Uterus (tissue), 4 donors: ENCODE data around the gene TTC29. TPM values are rescaled to one million over a fixed set of nuclear protein-coding genes. Genes with fewer than 3 reads are reported as not detected.

Experiments
- DNase-seq, 2 donors: peaks; one replicate each; pipeline ENCODE4 v3.0.0-alpha.2; 2019 to 2020
- H3K27ac ChIP-seq, 2 donors: fragments of 200-600 bp; sonication (generic); 1 replicate in 1 of 2; 2 replicates in 1 of 2; pipeline ENCODE4 v1.5.1; 2016 to 2018
- H3K27me3 ChIP-seq, 2 donors: fragments of 200-600 bp; sonication (generic); one replicate each; pipeline ENCODE4 v1.5.1; 2018 to 2019; ENCODE audit warnings: control low read depth in 1 of 2
- H3K36me3 ChIP-seq, 2 donors: fragments of 200-600 bp; sonication (generic); one replicate each; pipeline ENCODE4 v1.5.1; 2019; ENCODE audit warnings: control low read depth in 1 of 2
- H3K4me1 ChIP-seq, 2 donors: fragments of 200-600 bp; sonication (generic); one replicate each; pipeline ENCODE4 v1.5.1; 2018 to 2019; ENCODE audit warnings: control low read depth in 1 of 2
- H3K4me3 ChIP-seq, 2 donors: fragments of 200-600 bp; sonication (generic); 1 replicate in 1 of 2; 2 replicates in 1 of 2; pipeline ENCODE4 v1.5.1; 2018 to 2019; ENCODE audit warnings: mild to moderate bottlenecking in 1 of 2
- H3K9me3 ChIP-seq, 2 donors: fragments of 200-600 bp; sonication (generic); one replicate each; pipeline ENCODE4 v1.5.1; 2019; ENCODE audit warnings: control low read depth in 1 of 2
- POLR2A ChIP-seq, 2 donors: fragments of 450-650 bp; IDR thresholded peaks; one replicate each; pipeline ENCODE4 v1.6.1; 2016; ENCODE audit warnings: antibody characterized with exemption in 2 of 2, mild to moderate bottlenecking in 1 of 2, moderate library complexity in 1 of 2
- intact Hi-C: fragments of 100-400 bp; cut with DNase I; formaldehyde crosslinking; loops from one replicate; pipeline ENCODE4 v1.15.1; 2023; ENCODE audit warnings: low total_unique reads
- total RNA-seq, 4 donors: library from RNA; depleted of rRNA in 3 of 4; stranded (reverse); fragments of >200 nt in 3 of 4; gene quantifications; one replicate each; pipeline versions ENCODE4 v1.1.0 to v1.2.4, GENCODE V29; 2014 to 2023
- TF ChIP-seq, protein P1 (sequence below), 4 experiments: fragments of 200-600 bp in 2 of 4; fragments of 450-650 bp in 2 of 4; sonication (generic) in 2 of 4; IDR thresholded peaks; one replicate each; pipeline ENCODE4 v1.5.1; 2016 to 2019; ENCODE audit warnings: antibody characterized with exemption in 4 of 4, mild to moderate bottlenecking in 2 of 4, moderate library complexity in 1 of 4
- donor health status: DM: yes; HTN: yes; CAD: no.

Gene TTC29, protein sequence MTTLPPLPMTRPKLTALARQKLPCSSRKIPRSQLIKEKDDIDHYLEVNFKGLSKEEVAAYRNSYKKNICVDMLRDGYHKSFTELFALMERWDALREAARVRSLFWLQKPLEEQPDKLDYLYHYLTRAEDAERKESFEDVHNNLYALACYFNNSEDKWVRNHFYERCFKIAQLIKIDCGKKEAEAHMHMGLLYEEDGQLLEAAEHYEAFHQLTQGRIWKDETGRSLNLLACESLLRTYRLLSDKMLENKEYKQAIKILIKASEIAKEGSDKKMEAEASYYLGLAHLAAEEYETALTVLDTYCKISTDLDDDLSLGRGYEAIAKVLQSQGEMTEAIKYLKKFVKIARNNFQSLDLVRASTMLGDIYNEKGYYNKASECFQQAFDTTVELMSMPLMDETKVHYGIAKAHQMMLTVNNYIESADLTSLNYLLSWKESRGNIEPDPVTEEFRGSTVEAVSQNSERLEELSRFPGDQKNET
- total RNA-seq = 1 to 10 TPM in 1 of 4 donors, not detected in 3; 2.1 TPM

DNA sequence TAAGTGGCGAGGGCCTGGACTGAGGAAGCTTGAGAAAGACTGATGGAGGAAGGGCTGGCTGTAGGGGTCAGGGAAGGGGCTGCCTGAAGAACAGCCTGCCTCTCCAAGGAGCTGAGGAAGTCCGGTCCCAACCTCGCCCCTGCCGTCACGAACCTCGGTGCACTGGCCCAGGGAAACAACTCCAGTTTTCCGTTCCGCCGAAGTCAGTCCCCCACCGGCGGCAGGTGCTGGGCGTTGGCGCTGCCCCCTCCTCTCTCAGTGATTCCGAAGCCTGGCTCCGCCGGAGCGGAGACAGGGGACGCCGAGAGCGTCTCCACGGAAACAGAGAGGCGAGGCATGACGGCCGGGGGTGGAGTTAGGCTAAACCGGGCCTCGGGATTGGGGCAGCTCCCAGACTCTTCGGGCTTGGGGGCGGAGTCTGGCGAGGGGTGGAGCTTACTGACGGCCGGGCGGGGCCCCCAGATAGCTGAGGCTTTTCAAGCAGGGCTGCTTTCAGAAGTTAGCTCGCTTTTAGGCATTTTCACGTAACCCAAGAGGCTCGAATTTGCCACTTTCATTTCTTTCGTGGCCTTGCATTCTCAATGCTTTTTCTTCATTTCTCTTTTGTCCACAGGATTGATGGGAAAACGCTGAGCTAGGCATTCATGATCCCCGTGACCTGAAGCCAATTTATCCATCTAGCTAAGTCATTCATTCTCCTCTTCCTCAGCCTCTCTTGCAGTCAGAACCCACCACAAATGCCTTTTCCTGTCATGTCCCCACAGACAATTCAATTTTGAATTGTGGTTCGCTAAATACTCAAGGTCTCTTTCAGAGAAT, at the start of gene TTC29:
Gene TTC29, minus strand, starts transcription at position 309 of the 819 bp plus-strand sequence. CDS start 5,969 bp downstream, outside the sequence.
- TF ChIP-seq, protein P1, sequence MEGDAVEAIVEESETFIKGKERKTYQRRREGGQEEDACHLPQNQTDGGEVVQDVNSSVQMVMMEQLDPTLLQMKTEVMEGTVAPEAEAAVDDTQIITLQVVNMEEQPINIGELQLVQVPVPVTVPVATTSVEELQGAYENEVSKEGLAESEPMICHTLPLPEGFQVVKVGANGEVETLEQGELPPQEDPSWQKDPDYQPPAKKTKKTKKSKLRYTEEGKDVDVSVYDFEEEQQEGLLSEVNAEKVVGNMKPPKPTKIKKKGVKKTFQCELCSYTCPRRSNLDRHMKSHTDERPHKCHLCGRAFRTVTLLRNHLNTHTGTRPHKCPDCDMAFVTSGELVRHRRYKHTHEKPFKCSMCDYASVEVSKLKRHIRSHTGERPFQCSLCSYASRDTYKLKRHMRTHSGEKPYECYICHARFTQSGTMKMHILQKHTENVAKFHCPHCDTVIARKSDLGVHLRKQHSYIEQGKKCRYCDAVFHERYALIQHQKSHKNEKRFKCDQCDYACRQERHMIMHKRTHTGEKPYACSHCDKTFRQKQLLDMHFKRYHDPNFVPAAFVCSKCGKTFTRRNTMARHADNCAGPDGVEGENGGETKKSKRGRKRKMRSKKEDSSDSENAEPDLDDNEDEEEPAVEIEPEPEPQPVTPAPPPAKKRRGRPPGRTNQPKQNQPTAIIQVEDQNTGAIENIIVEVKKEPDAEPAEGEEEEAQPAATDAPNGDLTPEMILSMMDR (IDR thresholded peaks at IDR 0.05) = no peak
- TF ChIP-seq POLR2A (IDR thresholded peaks at IDR 0.05) = no peak
- Histone ChIP-seq H3K27ac (no peak within 1 kb of the TSS), H3K27me3 (no peaks in the 10 kb centered on the region), H3K36me3 (no peaks in the 10 kb centered on the region), H3K4me3 (peak within 1 kb of the TSS; percentile 36 to 37), H3K4me1 (no peaks in the 10 kb centered on the region), H3K9me3 (no peaks in the 10 kb centered on the region)
- intact Hi-C loops = no loop called here
- peak; percentile 89 to 91 for DNase-seq

- H3K4me3 ChIP-seq = no peak overlapping the region
- no peak for DNase-seq
- no peaks in the 10 kb centered on the region for H3K27me3 ChIP-seq
- H3K4me1 ChIP-seq = no peaks in the 10 kb centered on the region
- H3K36me3 ChIP-seq = no peaks in the 10 kb centered on the region
- H3K27ac ChIP-seq = no peak overlapping the region
- intact Hi-C loops = no loop called here
- no peak for TF ChIP-seq POLR2A (IDR thresholded peaks at IDR 0.05)
- TF ChIP-seq, protein P1 (IDR thresholded peaks at IDR 0.05) = no peak
- no peaks in the 10 kb centered on the region for H3K9me3 ChIP-seq
Measured at GRCh38 chr4:146981651-146982050, 36.0 kb upstream of the TTC29 start.

DNA sequence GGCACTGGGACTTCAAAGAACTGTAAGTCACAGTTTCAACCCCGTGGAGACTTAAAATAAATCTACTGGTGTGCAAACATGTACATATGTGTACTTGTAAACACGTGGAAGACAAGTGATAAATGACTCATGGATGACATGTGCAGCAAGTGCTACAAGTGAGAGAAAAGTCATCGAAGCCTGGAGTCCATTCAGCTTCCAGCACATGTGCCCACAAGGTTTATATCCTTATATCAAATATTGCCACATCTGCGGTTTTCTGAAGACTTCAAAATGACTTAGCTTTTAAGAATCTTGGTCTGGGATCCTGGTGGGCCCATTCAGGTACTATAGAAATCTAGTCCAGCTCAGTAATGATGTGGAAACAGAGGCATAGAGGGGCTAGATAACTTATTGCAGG, 33.0 kb upstream of the TTC29 start:
- no peaks in the 10 kb centered on the region for H3K27me3 ChIP-seq
- no peak overlapping the region for H3K4me3 ChIP-seq
- TF ChIP-seq, protein P1 (IDR thresholded peaks at IDR 0.05) = no peak
- TF ChIP-seq POLR2A (IDR thresholded peaks at IDR 0.05) = no peak
- no peaks in the 10 kb centered on the region for H3K4me1 ChIP-seq
- no peaks in the 10 kb centered on the region for H3K9me3 ChIP-seq
- intact Hi-C loops = no loop called here
- DNase-seq = no peak
- no peaks in the 10 kb centered on the region for H3K36me3 ChIP-seq
- H3K27ac ChIP-seq = no peak overlapping the region

DNA sequence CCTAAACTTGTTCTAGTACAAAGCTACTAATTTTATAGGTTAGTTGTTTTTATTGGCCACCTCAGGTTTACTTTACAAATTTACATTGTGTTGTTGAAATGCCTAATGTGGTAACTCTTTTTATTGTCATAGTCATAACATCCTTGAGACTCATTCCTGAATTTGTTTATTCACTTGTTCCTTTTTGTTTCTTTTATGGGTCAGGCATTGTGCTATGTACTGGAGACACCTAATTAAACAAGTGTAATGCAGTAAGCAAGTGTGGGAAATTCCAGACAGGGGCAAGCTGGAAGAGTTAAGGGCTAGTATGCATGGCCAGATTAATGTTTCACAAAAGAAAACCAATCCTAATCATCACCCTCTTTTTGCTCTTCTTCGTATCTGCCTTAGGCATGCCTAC, 30.5 kb upstream of the TTC29 start:
- Histone ChIP-seq H3K36me3 (no peaks in the 10 kb centered on the region), H3K4me1 (no peaks in the 10 kb centered on the region), H3K27ac (no peak overlapping the region), H3K27me3 (no peaks in the 10 kb centered on the region), H3K4me3 (no peak overlapping the region), H3K9me3 (no peaks in the 10 kb centered on the region)
- TF ChIP-seq, protein P1 (IDR thresholded peaks at IDR 0.05) = no peak
- no peak for TF ChIP-seq POLR2A (IDR thresholded peaks at IDR 0.05)
- DNase-seq = no peak
- intact Hi-C loops = no loop called here

DNA sequence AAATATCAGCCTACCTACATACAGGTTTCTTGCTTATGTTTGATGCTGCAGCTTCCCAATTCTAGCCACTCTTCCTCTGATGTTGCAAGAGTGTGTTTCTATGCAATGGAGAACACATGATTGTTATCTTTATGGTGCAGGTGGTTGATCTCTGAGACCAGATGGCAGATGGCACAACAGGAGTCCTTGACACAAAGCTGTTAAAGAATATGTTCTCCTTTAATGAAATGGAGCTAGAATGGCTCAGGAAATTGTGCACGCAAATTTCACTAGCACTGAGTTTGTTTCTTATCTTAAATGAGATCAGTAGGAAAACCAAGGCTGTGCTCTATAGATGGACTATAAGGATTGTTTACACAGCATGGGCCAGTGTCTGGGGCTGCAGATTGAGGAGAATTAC, 29.9 kb upstream of the TTC29 start:
- intact Hi-C loops = no loop called here
- no peaks in the 10 kb centered on the region for H3K27me3 ChIP-seq
- H3K9me3 ChIP-seq = no peaks in the 10 kb centered on the region
- TF ChIP-seq, protein P1 (IDR thresholded peaks at IDR 0.05) = no peak
- no peak for TF ChIP-seq POLR2A (IDR thresholded peaks at IDR 0.05)
- H3K4me1 ChIP-seq = no peaks in the 10 kb centered on the region
- H3K27ac ChIP-seq = no peak overlapping the region
- DNase-seq = no peak
- H3K4me3 ChIP-seq = no peak overlapping the region
- H3K36me3 ChIP-seq = no peaks in the 10 kb centered on the region
